Common myeloid progenitor, CD34-positive (primary cell): ENCODE data around the gene MYH9.

ENCODE experiments used
- CTCF ChIA-PET: fragments of 350-600 bp; sonication (Branson Sonifier 250); formaldehyde crosslinking; loops from one replicate; lab custom pipeline; 2021; ENCODE audit warnings: antibody characterized with exemption; lab: Charles Lee
- POLR2A ChIA-PET: fragments of 350-600 bp; sonication (Branson Sonifier 250); formaldehyde crosslinking; loops from one replicate; lab custom pipeline; 2021; ENCODE audit warnings: antibody characterized with exemption; lab: Charles Lee
- DNase-seq, 3 donors: peaks; one replicate each; pipeline versions ENCODE4 v3.0.0 to v3.0.0-alpha.2; 2013
- H3K27ac ChIP-seq, 2 experiments: 1 replicate in 1 of 2; 2 replicates in 1 of 2; pipeline ENCODE4 v1.7.0; 2013; ENCODE audit warnings: inconsistent platforms in 2 of 2, low read length in 2 of 2, mild to moderate bottlenecking in 2 of 2, low read depth in 1 of 2, moderate library complexity in 1 of 2; ENCODE audit not compliant: severe bottlenecking in 2 of 2, insufficient read depth in 1 of 2, poor library complexity in 1 of 2
- H3K27me3 ChIP-seq, 5 experiments: replicated peaks in 2 of 5; 1 replicate in 3 of 5; 2 replicates in 2 of 5; pipeline versions ENCODE4 v1.6.1 to v1.7.0; 2013; ENCODE audit warnings: low read length in 4 of 5, mild to moderate bottlenecking in 2 of 5, moderate library complexity in 2 of 5, inconsistent platforms in 1 of 5; ENCODE audit not compliant: insufficient read depth in 5 of 5, control insufficient read depth in 4 of 5
- H3K36me3 ChIP-seq, 4 experiments: 1 replicate in 2 of 4; 2 replicates in 2 of 4; pipeline versions ENCODE4 v1.6.1 to v1.7.0; 2013; ENCODE audit warnings: low read length in 3 of 4, control low read depth in 1 of 4, mild to moderate bottlenecking in 1 of 4; ENCODE audit not compliant: control insufficient read depth in 4 of 4, insufficient read depth in 4 of 4
- H3K4me1 ChIP-seq, 4 experiments: 1 replicate in 3 of 4; 2 replicates in 1 of 4; pipeline versions ENCODE4 v1.6.1 to v1.7.1; 2013; ENCODE audit warnings: low read length in 3 of 4, mild to moderate bottlenecking in 3 of 4, control low read depth in 1 of 4, inconsistent platforms in 1 of 4, moderate library complexity in 1 of 4; ENCODE audit not compliant: control insufficient read depth in 4 of 4, insufficient read depth in 4 of 4; ENCODE audit errors: control extremely low read depth in 1 of 4
- H3K4me3 ChIP-seq, 7 experiments: 1 replicate in 4 of 7; 2 replicates in 3 of 7; pipeline versions ENCODE4 v1.5.1 to v1.7.0; 2013; ENCODE audit warnings: mild to moderate bottlenecking in 7 of 7, low read length in 6 of 7, moderate library complexity in 6 of 7, inconsistent platforms in 2 of 7, low read depth in 2 of 7, control low read depth in 1 of 7; ENCODE audit not compliant: insufficient read depth in 4 of 7, control insufficient read depth in 1 of 7; ENCODE audit errors: extremely low read depth in 1 of 7
- H3K9me3 ChIP-seq, 5 experiments: 1 replicate in 4 of 5; 2 replicates in 1 of 5; pipeline versions ENCODE4 v1.6.1 to v1.7.1; 2013; ENCODE audit warnings: low read length in 4 of 5, mild to moderate bottlenecking in 2 of 5, inconsistent platforms in 1 of 5, low read depth in 1 of 5, moderate library complexity in 1 of 5; ENCODE audit not compliant: control insufficient read depth in 4 of 5, insufficient read depth in 2 of 5; ENCODE audit errors: control extremely low read depth in 1 of 5
- WGBS: methylation state at CpG from one replicate; pipeline ENCODE4 v1.1.5; 2013; ENCODE audit not compliant: insufficient coverage; 5-methylcytosine and 5-hydroxymethylcytosine counted together

Gene MYH9

GRCh38 chr22:36319595-36320497 lies 67.9 kb downstream of the MYH9 start:
- ChIA-PET CTCF (interaction anchor here (1.0 to 2.2 kb wide), 3 partner anchors 8 to 19 kb away, joined by 4 to 5 read pairs (median 5); no protein-coding TSS in a partner anchor), POLR2A (interaction anchor here (0.8 kb wide), 1 partner anchor 136 kb away, joined by 3 read pairs; no protein-coding TSS in a partner anchor)
- no peaks in the 10 kb centered on the region for H3K9me3 ChIP-seq
- H3K27ac ChIP-seq, result no peak overlapping the region
- no peak overlapping the region for H3K4me3 ChIP-seq
- peaks cover 16 to 94% (median 82%) of the 10 kb centered on the region in 4 experiments for H3K36me3 ChIP-seq
- DNase-seq, result no peak
- no peaks in the 10 kb centered on the region for H3K27me3 ChIP-seq
- whole genome bisulfite sequencing, result 84% methylated on average over 21 of the region's 26 CpGs
- H3K4me1 ChIP-seq, result no peaks in the 10 kb centered on the region

- no peak overlapping the region for H3K4me3 ChIP-seq
- CTCF ChIA-PET, result interaction anchor here (1.0 to 2.2 kb wide), 2 partner anchors 10 to 17 kb away, joined by 4 to 5 read pairs; no protein-coding TSS in a partner anchor
- POLR2A ChIA-PET, result no interaction called here
- no peak for DNase-seq
- 98% methylated on average over 7 of the region's 12 CpGs for WGBS
- H3K27me3 ChIP-seq, result no peaks in the 10 kb centered on the region
- no peaks in the 10 kb centered on the region for H3K9me3 ChIP-seq
- H3K36me3 ChIP-seq, result peaks cover 13 to 93% (median 79%) of the 10 kb centered on the region in 4 experiments
- no peaks in the 10 kb centered on the region for H3K4me1 ChIP-seq
- H3K27ac ChIP-seq, result no peak overlapping the region
Observed at GRCh38 chr22:36318442-36318841, 69.3 kb downstream of the MYH9 start.

GRCh38 chr22:36317658-36318271 lies 70.0 kb downstream of the MYH9 start:
- H3K27me3 ChIP-seq, result no peaks in the 10 kb centered on the region
- H3K9me3 ChIP-seq, result no peaks in the 10 kb centered on the region
- CTCF ChIA-PET, result interaction anchor here (1.0 to 1.3 kb wide), 3 partner anchors 10 to 17 kb away, joined by 3 to 5 read pairs (median 3); no protein-coding TSS in a partner anchor
- no peak overlapping the region for H3K4me3 ChIP-seq
- no peaks in the 10 kb centered on the region for H3K4me1 ChIP-seq
- H3K27ac ChIP-seq, result no peak overlapping the region
- POLR2A ChIA-PET, result interaction anchor here (0.8 kb wide), 1 partner anchor 10 kb away, joined by 3 read pairs; no protein-coding TSS in a partner anchor
- 86% methylated on average over 18 of the region's 20 CpGs for WGBS
- no peak for DNase-seq
- H3K36me3 ChIP-seq, result peaks cover 13 to 91% (median 75%) of the 10 kb centered on the region in 4 experiments

- DNase-seq, result no peak
- H3K4me3 ChIP-seq, result no peak overlapping the region
- peaks cover 21 to 90% (median 75%) of the 10 kb centered on the region in 4 experiments for H3K36me3 ChIP-seq
- WGBS, result 98% methylated on average over 12 of the region's 14 CpGs
- no peak overlapping the region for H3K27ac ChIP-seq
- CTCF ChIA-PET, result no interaction called here
- no peaks in the 10 kb centered on the region for H3K9me3 ChIP-seq
- POLR2A ChIA-PET, result interaction anchor here (0.6 kb wide), 1 partner anchor 10 kb away, joined by 3 read pairs; no protein-coding TSS in a partner anchor
- no peaks in the 10 kb centered on the region for H3K4me1 ChIP-seq
- H3K27me3 ChIP-seq, result no peaks in the 10 kb centered on the region
Observed at GRCh38 chr22:36316419-36316818, 71.3 kb downstream of the MYH9 start.

GRCh38 chr22:36315325-36315724 lies 72.4 kb downstream of the MYH9 start:
- POLR2A ChIA-PET, result interaction anchor here (0.6 to 0.7 kb wide), 3 partner anchors 13 to 207 kb away, joined by 3 read pairs; no protein-coding TSS in a partner anchor
- Histone ChIP-seq H3K4me1 (no peaks in the 10 kb centered on the region), H3K4me3 (no peak overlapping the region), H3K27me3 (no peaks in the 10 kb centered on the region), H3K27ac (no peak overlapping the region), H3K9me3 (no peaks in the 10 kb centered on the region), H3K36me3 (peaks cover 20 to 92% (median 77%) of the 10 kb centered on the region in 4 experiments)
- CTCF ChIA-PET, result interaction anchor here (0.6 to 0.9 kb wide), 2 partner anchors 12 to 19 kb away, joined by 3 to 5 read pairs; no protein-coding TSS in a partner anchor
- no peak for DNase-seq
- 97% methylated on average over 5 of the region's 7 CpGs for WGBS

- CTCF ChIA-PET, result interaction anchor here (1.0 to 2.7 kb wide), 6 partner anchors 10 to 176 kb away, joined by 3 to 25 read pairs (median 3); no protein-coding TSS in a partner anchor
- Histone ChIP-seq H3K4me1 (no peaks in the 10 kb centered on the region), H3K27me3 (no peaks in the 10 kb centered on the region), H3K9me3 (no peaks in the 10 kb centered on the region), H3K4me3 (no peak overlapping the region), H3K36me3 (peaks cover 23 to 92% (median 71%) of the 10 kb centered on the region in 4 experiments), H3K27ac (no peak overlapping the region)
- POLR2A ChIA-PET, result interaction anchor here (0.6 kb wide), 2 partner anchors 26 to 50 kb away, joined by 3 read pairs; no protein-coding TSS in a partner anchor
- 84% methylated on average over 17 of the region's 18 CpGs for WGBS
- no peak for DNase-seq
Observed at GRCh38 chr22:36311386-36312085, 76.2 kb downstream of the MYH9 start.
